Activated gamma-delta T cell treated with Interleukin-2 at 50 U/mL for 16 hours (primary cell): ENCODE data around the gene DNAJB4.
A peak's percentile ranks its signal among the peaks of the same experiment; 100 is the strongest.
"Not testable (repeated sequence)": the region's sequence is repeated elsewhere in the genome, so short reads cannot be mapped to it uniquely, and the experiment has no call there.

Experiments
- DNase-seq: peaks from one replicate; pipeline ENCODE4 v3.0.0-alpha.2; 2020

Gene DNAJB4

DNA sequence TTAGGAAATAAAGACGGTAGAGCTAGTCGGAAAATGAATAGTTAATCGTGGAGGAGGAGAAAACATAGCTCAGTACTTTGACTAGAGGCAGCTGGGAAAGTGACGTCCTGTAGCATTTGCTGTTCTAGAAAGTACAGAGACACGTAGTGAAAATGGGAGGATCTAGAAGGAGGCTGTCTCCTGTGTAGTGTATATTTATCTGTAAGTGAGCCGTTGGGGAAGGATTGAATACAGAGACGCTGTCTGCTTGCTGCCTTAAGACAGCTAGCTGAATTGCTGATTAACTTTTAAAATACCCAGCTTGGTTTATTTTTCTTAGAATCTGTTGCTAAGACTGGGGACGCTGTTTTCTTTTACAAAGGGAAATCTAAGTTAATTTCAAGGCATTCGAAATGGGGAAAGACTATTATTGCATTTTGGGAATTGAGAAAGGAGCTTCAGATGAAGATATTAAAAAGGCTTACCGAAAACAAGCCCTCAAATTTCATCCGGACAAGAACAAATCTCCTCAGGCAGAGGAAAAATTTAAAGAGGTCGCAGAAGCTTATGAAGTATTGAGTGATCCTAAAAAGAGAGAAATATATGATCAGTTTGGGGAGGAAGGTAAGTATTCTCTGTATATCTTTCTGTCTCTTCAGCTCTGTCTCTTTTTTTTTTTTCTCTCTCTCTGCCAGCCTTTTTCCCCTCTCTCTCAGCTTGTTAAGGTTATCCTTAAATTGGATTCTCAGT lies at the start of gene DNAJB4:
Gene DNAJB4 (plus strand): TSS at position 221 of the 729 bp plus-strand sequence. CDS start 172 bp downstream, at position 393.
- DNase-seq, result peak; percentile 50

DNA sequence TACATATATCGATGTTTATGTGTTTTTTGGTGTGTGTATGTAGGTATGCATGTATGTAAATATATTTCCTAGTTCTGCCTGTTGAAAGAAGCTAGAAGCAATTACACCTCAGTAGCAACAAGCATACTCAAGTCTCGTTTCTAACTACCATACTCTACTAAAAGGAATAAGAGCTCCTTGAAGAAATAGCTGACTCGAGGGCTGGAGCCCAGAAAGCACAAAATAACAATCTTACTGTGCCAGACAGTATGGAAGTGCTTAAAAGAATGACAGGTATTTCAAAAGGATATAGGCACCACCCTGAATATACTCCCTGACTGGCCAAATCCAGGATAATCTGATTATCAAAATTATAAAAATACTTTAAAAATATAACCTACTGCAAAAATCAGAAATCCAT lies 49.0 kb upstream of the DNAJB4 start:
- no peak for DNase-seq

DNA sequence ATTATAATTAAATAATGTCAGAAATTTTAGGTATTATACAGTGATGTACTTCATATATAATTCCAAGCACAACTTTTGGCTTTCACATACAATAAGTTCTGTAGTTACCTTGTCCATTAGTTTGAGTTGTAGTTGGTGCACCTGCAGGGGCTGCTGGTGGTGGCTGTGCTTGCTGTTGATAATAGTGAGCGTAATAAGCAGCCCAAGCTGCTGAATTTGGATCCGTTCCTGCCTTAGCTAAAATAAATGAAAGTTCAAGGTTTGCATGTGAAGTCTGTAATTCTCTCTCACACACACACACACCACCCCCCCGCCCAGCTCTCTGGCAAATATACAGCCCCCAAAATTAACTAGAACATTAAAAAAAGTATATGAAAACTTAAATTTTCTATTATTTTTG lies 48.3 kb upstream of the DNAJB4 start:
- no peak for DNase-seq

DNA sequence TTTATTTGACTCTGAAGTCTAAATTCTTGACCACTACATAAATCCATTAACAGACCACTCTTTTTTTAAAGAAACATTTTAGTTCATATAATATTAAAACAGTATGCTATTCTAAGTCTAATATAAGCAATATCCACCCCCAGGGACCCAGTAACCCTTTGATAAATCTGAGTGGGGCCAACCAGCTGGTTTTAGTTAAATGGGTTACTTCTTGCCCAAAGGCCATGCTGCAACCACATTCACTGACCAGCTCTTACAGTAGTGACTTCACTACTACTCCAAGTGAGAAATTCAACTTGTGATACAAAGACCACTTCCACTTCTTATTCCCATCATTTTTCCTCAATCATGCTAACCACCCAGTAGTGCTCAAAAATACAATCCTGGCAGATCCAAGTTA lies 46.3 kb upstream of the DNAJB4 start:
- DNase-seq, result no peak

DNA sequence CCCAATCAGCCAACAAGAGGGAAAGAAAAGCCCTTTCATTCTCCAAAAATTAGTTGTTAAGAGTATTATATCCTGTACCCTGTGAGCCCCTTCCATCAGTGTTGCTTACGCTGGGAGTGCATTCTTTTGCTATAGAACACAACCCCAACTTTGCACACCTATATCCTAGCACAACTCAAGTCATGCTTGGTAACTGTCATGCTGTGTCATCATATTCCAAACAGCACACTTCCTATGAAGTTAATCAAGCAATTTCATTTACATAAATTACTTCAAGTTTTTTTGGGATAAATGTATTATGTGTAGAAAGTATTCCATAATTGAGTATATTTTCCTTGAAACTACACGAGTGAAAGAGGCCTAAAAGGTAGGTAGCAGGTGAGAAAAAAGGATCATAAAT lies 45.9 kb upstream of the DNAJB4 start:
- DNase-seq, result no peak

DNA sequence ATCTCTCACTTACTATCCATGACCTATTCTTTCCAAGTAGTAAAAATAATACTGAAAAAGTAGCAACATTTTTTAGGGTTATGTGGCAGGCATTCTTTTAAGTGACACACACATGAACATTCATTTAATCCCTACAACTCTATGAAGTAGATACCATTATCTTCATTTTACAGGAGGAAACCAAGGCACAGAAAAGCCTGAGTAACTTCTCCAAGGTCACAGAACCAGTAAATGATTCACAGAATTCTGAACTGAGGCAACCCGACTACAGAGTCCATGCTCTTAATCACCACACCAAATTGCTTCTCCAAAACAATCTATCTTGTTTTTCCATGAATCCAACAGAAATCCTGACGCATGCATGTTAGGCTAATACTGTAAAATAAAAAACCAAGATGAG lies 43.3 kb upstream of the DNAJB4 start:
- DNase-seq, result no peak

DNA sequence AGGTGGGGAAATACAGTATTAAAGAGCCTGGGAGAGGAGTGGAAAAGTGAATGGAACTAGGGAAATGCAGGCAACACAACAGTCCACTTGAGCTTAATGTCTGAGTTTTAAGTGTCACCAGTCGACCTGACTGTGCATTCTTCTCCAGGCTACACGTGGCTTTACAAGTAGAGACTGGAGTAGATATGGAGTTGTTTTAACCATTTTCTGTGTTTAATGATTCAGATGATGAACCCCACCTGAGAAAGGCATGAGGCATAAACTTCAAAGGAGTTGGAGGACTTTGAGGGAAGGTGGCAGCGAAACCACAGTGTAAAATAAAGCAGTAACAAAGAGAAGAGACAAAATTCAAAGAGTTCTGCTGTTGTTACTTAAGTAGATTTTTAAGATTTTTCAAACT lies 38.4 kb upstream of the DNAJB4 start:
- DNase-seq, result no peak

DNA sequence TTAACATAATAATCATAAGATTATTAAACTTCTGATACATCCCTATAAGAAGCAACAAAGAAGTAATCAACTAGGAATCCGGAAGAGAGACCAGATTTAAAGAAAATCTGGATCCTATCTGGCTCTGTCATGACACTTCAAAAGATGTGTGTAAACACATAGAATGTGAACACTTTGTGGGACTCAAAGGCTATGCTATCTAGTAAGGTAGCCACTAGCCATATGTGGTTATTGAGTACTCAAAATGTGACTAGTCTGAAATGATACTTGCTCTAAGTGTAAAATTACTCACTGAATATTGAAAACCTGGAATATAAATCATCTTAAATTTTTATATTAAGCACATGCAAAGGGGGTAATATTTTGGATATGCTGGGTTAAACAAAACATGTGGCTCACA lies 34.5 kb upstream of the DNAJB4 start:
- no peak for DNase-seq

DNA sequence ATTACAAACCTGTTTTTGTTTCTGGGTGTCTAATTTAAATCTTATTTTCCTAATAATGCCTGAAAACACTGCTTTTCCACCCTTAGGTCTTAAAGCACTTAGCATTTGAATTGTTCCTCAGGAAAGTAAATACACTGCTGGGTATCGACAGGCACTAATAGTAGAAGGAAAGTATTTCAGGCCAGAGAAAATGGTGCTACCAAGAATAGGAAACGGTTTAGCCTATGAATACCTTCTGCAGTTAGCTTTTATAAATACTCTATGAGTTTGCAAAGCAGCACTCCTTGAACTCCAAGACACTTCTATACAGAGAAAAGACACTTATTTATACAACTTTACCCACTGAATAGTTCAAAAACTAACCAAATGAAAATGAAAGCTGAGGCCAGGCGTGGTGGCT lies 32.7 kb upstream of the DNAJB4 start:
- no peak for DNase-seq

DNA sequence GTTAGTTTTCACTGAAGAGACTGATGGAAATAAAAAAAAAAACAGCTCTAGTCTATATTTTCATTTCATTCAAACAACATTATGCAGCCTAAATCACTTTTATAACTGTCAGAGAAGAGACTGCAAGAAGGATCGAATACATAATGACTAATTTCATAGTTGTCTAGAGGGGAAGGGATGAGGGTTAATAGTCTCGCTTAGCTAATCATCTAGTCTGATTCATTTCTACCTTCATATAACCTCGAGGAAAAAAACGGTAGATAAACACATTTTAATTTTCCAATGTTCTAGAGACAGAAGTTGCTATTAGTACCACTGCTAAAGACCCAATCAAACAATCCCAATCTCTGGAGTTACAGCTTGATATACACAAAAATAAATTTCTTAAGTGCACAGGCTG lies 29.4 kb upstream of the DNAJB4 start:
- DNase-seq, result no peak

DNA sequence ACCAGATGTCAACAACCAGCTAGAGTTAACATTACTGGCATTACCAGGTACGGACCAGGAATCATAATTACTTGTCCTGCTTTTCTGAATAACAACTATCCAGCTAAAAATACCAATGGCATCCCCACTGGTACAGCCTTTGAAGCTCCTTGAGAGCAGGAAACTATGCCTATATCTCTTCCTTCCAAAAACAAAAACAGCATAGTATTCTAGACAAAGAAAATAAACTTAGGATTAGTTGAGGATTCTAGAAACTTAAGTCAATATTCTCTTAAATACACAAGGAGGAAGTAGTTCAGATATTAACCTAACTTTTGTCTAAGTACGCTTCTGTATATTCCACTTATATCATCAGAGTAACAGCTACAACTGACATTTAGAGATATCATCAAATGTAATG lies 28.8 kb upstream of the DNAJB4 start:
- DNase-seq, result no peak

DNA sequence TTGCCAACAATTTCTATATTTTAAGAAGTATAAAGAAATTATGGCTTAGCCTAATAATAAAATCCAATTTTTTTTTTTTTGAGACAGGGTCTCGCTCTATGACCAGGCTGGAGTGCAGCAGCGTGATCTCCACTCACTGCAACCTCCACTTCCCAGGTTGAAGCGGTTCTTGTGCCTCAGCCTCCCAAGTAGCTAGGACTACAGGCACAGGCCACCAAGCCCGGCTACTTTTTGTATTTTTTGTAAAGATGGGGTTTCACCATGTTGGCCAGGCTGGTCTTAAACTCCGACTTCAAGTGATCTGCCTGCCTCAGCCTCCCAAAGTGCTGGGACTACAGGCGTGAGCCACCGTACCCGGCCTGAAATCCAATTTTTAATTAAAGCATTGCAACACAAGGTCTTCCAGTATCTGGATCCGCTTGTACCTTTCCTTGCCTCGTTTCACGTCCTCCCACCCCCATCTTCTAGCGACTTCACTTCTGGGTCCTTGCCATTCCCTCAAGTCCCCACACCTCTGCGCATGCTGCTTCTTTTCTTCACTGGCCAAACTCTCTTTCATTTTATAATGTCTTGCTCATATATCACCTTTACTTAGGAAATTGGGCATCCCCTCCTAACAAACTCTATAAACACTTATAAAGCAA lies 28.2 kb upstream of the DNAJB4 start:
- no peak for DNase-seq

DNA sequence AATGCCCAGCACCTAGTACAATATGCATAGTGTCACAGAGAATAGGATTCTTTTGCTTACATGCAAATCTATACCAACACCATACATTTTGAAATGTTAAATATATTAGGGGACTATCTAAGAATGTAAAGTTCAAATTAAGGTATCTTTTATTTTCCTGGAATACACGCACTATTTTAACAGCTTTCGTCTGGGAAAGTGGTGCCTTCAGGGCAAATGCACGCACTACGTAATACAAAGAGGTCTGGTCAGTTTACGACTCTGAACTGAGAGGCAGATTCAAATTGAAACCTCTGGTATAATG lies 26.8 kb upstream of the DNAJB4 start:
- DNase-seq, result no peak

DNA sequence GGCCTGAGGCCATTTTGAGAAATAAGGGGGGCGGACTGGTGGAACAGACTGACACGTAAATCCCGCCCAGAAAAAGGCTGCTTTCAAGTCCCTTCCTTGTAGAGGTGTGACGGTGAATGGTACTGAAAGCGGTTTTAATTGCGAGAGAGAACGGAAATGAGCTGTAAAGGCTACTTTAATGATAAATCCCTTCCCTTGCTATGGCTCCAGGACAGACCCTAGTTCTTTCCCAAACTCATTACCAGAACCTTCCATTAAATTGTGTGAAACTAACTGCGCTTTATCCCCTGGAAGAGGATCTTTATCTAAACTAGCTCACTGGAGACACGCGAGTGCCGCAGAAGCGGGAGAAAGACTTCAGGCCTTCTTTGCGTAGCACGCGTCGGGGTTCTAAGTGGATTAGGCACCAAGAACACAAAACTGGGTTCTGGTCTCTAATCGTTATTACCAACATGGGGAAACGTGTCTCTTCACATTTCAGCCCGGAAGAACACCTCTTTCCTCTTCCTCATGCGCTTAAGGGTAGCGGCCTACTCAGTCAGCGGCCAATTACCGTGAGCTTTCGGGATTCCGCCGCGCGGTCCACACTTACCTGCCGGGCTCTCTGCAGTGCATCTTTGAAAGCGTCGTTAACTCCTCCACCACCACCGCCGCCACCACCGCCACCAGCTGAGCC lies 26.3 kb upstream of the DNAJB4 start:
- peak; percentile 73 for DNase-seq

DNA sequence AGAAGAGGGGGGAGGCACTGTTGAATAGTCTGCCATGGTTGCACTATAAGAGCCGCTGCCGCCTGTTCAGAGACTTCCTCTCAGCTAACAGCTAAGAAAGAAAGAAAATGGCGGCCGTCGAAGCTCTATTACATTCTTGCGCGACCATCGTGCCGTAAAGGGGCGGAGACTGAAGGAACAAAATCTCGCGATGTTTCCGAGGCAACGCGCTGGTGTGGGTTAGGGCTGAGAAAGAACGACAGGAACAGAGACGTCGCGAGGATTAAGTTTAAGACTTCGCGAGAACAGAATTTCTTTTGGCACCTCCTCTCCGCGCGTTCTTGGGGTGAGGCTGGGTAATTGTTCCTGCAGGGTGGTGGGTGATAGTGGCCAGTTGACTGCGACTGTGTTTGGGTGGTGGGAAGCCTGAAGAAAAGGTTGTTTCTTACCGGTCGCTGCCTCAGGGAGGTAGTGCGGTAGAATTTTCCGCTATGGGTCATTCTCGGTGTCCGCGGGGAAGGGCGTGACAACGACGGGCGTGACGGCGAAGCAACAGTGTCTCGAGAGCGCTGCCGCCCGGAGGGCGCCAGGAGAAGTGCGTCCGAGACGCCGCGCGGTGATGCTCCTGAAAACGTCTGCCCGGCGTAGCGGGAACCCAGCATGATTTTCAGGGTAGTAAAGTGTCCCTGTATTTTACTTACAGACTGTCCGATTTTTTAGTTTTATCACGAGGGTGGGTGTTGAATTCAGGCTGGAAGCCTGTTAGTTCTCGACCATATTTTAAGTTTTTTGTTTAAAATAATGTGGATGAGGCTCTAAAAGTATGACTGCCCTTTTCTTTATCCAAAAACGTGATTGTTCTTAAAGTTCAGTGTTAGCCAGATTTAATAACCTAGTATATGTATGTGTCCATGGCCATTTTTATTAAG lies 25.5 kb upstream of the DNAJB4 start, which contains the start of gene FUBP1:
Gene FUBP1 (minus strand): TSS at position 104 of the 908 bp plus-strand sequence. CDS start 68 bp downstream, at position 36.
- DNase-seq, result peak; percentile 93

DNA sequence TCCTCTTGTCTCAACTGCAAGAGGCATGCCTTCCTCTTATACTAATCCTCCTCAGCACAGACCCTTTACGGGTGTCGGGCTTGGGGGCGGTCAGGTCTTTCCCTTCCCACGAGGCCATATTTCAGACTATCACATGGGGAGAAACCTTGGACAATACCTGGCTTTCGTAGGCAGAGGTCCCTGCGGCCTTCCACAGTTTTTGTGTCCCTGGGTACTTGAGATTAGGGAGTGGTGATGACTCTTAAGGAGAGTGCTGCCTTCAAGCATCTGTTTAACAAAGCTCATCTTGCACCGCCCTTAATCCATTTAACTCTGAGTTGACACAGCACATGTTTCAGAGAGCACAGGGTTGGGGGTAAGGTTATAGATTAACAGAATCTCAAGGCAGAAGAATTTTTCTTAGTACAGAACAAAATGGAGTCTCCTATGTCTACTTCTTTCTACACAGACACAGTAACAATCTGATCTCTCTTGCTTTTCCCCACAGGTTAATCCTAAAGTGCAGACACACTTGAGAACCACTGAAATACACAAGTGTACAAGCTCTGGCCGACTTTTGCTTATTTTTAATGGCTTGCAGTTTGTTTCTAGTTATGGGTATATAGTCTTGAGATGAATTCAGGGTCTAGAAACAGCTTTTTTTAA lies 21.3 kb upstream of the DNAJB4 start:
- DNase-seq, result not testable (repeated sequence)

DNA sequence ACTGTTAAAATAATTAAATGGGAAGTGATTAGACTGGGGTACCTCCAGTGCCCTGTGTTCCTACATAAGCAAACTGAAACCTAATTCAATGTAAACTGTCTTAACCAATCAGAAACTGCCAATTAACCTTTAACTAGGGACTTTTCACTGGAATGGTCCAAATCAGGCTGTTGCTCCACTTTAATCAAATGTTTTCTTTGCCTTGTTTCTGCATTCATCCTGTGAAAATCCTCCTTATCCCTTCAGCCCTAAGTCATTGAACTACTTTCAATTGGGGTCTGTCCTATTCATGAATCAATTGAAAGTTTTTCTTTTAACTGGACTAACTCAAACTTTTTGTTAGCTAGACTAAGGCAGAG lies 20.8 kb upstream of the DNAJB4 start:
- no peak for DNase-seq

DNA sequence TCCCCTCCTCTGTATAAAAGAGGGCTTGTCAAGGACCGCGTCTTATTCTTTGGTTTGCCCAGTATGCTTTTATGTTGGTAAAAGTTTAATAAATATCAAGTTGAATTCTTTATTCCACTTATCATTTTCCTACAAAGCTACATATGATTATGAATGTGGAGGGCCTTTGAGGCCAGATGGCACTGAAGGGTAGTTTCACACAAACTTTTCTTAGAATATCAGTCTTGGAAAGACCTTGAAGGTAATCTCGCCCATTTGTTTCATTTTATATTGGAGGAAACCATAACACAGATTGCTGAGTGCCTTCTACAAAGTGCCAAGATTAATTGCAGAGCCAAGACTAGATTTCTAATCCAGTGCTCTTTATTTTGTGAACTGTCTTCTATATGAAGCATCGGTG lies 20.1 kb upstream of the DNAJB4 start:
- DNase-seq, result no peak

DNA sequence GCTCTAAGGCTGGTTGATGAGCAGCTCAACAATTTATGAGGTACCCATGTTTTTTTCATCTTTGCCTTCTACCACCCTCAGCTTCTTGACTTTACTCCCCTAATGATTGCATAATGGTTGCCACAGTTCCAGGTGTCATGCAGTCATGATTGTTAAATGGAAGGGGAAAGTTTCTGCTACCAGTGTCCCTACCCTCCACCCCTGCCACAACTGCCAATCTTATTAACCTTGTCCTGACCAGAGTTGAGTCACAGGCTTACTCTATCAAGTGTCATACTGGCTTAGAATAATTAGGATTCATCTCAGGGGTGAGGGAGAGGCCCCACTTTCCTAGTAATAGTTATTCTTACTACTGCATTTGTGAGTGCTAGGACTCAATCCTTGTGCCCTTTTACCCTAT lies 17.9 kb upstream of the DNAJB4 start:
- no peak for DNase-seq

DNA sequence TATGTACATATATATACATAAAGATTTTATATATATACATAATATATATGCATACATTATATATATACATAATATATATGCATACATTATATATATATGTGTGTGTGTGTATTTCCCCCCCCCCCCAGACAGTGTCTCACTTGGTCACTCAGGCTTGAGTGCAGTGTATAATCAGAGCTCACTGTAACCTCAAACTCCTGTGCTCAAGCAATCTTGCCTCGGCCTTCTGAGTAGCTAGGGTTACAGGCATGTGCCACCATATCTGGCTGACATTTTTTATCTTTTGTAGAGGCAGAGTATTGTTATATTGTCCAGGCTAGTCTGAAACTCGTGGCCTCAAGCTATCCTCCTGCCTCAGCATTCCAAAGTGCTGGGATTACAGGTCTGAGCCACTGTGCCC lies 16.8 kb upstream of the DNAJB4 start:
- DNase-seq, result no peak

DNA sequence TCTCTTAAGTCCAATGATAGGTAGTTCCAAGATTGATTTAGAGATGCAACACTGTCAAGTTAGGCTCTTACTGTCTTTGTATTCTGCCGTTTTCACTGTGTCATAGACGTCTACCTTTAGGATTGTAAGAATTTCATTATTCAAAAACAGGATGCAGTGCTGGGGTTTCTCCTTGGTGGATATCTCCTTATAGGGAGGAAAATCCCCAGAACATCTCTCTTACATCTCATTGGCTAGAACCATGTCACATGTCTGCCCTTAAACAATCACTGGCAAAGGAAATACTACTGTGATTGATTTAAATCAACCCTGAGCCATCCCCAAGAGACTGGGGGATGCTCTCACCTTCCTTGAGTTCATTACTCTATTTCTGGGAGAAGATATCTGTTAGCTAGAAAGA lies 15.0 kb upstream of the DNAJB4 start:
- DNase-seq, result no peak

DNA sequence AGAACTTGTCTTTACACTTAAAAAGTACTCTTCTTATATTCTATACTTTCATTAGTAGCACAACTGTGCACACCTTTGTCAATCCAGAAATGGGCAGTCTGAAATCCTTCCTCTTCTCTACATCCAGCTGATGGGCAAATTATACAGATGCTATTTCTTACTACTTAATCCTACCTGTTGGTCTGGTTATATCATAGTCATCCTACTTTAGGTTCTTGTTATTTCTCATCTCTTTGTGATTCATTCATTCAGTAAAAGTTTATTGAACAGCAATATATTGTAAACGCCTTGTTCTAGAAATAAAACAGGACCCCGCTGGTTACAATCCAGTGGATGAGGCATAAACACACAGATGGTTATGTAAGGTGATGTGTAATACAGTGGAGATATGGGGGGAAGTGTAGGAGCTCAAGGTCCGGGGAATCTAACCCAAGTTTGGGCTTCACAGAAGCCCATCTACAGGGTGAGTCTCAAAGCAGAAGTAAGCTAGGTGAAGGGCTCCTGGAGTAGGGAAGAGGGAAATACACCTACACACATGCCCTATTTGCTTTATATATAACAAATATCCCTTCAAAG lies 14.0 kb upstream of the DNAJB4 start:
- no peak for DNase-seq
